HG02588 (cell line): Measurements from ENCODE around the gene USP3.

Experiments
- ATAC-seq: cut with Tn5 transposase; IDR thresholded peaks from one replicate; pipeline ENCODE4 v1.9.1; 2021; ENCODE audit warnings: mild to moderate bottlenecking, moderate library complexity; ENCODE audit not compliant: unreplicated experiment

USP3 gene

GRCh38 chr15:63495780-63496488 is 8.5 kb upstream of the USP3 start:
- ATAC-seq, result no peak

- no peak for ATAC-seq
Measured at GRCh38 chr15:63497642-63498467, 6.5 kb upstream of the USP3 start.

GRCh38 chr15:63499175-63499549 is 5.2 kb upstream of the USP3 start:
- ATAC-seq, result no peak

GRCh38 chr15:63499611-63500010 is 4.8 kb upstream of the USP3 start:
- ATAC-seq, result no peak

GRCh38 chr15:63500265-63501250 is 3.8 kb upstream of the USP3 start:
- no peak for ATAC-seq

- no peak for ATAC-seq
Measured at GRCh38 chr15:63501256-63502089, 2.9 kb upstream of the USP3 start.

GRCh38 chr15:63502137-63502766 is 2.1 kb upstream of the USP3 start:
- ATAC-seq, result no peak

- ATAC-seq, result peak; percentile 38
Measured at GRCh38 chr15:63502843-63503738, 1.3 kb upstream of the USP3 start.

GRCh38 chr15:63503739-63504246 is 600 bp upstream of the USP3 start:
- ATAC-seq, result peak; percentile 24

- peak; percentile 17 for ATAC-seq
Measured at GRCh38 chr15:63504979-63505841, 817 bp downstream of the USP3 start.

GRCh38 chr15:63505842-63506222 is 1.4 kb downstream of the USP3 start:
- no peak for ATAC-seq

- no peak for ATAC-seq
Measured at GRCh38 chr15:63506537-63507035, 2.2 kb downstream of the USP3 start.

GRCh38 chr15:63507878-63508818 is 3.8 kb downstream of the USP3 start:
- ATAC-seq, result no peak

GRCh38 chr15:63509056-63509954 is 4.9 kb downstream of the USP3 start:
- ATAC-seq, result no peak
